D721Med (cell line): ENCODE measurements around the gene RABL3.
"Not testable (repeated sequence)": the region's sequence is repeated elsewhere in the genome, so short reads cannot be mapped to it uniquely, and the experiment has no call there.

ENCODE experiments used
- DNase-seq: peaks from one replicate; pipeline ENCODE4 v3.0.0; 2011; ENCODE audit warnings: low spot score; ENCODE audit not compliant: insufficient read length
- FAIRE-seq: peaks from 2 replicates; lab custom pipeline; 2011; peaks lifted over from hg19 to GRCh38; lab: Jason Lieb, UNC
- TF ChIP-seq, protein P1 (sequence below): IDR thresholded peaks from 2 replicates; pipeline ENCODE4 v1.5.1; 2012; ENCODE audit warnings: mild to moderate bottlenecking, control low read depth; ENCODE audit not compliant: insufficient read depth; ENCODE audit errors: missing control alignments

RABL3 gene

DNA sequence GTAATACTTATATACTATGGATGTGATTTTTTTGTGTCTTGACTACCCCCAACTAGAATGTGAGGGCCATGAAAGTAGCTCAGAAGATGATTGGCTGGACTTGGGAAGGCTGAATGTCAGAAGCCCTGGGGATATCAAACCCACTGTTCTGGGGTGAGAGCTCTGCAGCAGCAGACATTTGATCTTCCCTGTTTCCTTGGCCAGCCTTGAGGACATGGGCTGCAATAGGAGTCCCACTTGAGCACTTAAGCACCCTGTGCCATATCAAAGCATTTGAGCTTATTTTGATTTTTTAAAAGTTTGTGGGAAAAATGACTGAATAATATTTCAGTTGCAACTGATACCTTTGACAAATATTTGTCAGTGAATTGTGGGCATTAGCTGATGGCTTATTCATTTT lies 21.9 kb upstream of the RABL3 start:
- TF ChIP-seq, protein P1, sequence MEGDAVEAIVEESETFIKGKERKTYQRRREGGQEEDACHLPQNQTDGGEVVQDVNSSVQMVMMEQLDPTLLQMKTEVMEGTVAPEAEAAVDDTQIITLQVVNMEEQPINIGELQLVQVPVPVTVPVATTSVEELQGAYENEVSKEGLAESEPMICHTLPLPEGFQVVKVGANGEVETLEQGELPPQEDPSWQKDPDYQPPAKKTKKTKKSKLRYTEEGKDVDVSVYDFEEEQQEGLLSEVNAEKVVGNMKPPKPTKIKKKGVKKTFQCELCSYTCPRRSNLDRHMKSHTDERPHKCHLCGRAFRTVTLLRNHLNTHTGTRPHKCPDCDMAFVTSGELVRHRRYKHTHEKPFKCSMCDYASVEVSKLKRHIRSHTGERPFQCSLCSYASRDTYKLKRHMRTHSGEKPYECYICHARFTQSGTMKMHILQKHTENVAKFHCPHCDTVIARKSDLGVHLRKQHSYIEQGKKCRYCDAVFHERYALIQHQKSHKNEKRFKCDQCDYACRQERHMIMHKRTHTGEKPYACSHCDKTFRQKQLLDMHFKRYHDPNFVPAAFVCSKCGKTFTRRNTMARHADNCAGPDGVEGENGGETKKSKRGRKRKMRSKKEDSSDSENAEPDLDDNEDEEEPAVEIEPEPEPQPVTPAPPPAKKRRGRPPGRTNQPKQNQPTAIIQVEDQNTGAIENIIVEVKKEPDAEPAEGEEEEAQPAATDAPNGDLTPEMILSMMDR: no peak
- no peak for FAIRE-seq
- no peak for DNase-seq

DNA sequence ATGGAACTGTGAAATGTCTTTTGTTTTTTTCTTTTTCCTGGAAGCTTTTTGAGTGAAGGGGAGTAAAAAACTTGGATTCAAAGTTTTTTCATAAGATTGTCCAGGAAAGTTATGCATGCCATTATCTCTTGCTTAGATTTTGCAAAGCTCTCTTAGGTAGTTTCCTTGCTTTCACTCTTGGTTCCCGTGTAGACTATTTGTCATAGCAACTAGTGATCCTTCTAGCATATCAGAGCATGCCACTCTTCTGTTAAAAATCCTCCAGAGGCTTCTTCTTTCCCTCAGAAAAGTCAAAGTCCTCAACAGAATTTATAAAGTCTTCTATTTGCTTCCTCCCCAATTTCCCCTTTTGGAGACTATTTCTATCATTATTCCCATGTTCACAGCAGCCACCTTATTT lies 21.3 kb upstream of the RABL3 start:
- FAIRE-seq: no peak

DNA sequence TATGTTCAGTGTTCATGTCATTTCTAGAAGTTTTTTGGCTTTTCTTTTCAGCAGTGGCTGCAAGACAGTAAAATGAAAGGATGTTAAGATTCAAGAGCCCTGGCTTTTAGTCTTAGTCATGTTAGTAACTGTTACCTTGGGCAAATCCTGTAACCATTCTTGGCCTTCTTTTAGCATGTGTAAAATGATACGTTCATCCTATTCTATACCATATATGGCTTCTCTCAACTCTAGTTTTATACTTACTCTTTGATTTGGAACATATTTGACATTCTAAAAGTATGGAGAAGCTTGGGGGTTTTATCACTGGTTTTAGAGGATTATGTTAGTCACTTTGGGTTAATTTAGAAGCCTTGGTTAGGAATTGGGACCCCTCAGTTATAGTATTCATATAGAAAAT lies 20.3 kb upstream of the RABL3 start:
- TF ChIP-seq, protein P1: no peak
- FAIRE-seq: no peak
- no peak for DNase-seq

More for the DNA sequence above, 21.3 kb upstream of the RABL3 start:
- TF ChIP-seq, protein P1: no peak
- no peak for DNase-seq

DNA sequence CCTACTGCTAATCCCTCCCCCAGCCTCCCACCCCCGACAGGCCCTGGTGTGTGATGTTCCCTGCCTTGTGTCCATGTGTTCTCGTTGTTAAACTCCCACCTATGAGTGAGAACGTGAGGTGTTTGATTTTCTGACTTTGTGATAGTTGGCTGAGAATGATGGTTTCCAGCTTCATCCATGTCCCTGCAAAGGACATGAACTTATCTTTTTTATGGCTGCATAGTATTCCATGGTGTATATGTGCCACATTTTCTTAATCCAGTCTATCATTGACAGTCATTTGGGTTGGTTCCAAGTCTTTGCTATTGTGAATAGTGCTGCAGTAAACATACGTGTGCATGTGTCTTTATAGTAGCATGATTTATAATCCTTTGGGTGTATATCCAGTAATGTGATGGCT lies 16.2 kb upstream of the RABL3 start:
- not testable (repeated sequence) for FAIRE-seq

DNA sequence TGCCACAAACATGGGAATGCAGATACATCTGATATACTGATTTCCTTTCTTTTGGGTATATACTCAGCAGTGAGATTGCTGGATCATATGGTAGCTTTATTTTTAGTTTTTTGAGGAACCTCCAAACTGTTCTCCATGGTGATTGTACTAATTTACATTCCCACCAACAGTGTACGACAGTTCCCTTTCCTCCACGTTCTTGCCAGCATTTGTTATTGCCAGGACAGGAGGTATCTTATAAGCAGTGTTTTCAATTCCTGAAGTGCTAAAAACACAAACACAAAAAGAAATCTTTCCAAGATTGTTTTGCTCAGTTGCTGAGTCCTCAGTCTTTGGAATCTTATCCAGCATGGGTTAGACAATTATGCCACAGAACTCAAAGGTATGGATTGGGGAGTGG lies 13.7 kb upstream of the RABL3 start:
- FAIRE-seq: no peak
- DNase-seq: no peak
- TF ChIP-seq, protein P1: no peak

More for the DNA sequence above, 16.2 kb upstream of the RABL3 start:
- DNase-seq: not testable (repeated sequence)

DNA sequence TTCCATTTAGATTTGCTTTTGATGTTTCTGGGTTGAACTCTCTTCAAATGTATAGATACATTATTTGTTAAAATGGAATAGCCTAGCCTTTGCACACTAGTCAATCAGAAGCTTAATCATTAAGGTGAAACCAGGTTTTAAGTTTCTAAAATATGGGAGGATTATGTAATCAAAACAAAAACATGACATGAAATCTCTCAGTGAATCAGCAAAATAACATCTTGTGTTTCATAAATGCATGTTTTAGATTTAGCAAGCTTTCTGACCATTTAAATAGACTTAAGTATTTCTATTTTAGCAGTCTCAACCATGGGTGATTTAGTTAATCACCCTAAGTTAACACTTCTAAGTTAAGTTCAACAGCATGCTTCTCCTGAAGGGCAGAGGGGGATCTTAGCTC lies 11.5 kb upstream of the RABL3 start:
- TF ChIP-seq, protein P1: no peak
- FAIRE-seq: no peak
- DNase-seq: no peak

DNA sequence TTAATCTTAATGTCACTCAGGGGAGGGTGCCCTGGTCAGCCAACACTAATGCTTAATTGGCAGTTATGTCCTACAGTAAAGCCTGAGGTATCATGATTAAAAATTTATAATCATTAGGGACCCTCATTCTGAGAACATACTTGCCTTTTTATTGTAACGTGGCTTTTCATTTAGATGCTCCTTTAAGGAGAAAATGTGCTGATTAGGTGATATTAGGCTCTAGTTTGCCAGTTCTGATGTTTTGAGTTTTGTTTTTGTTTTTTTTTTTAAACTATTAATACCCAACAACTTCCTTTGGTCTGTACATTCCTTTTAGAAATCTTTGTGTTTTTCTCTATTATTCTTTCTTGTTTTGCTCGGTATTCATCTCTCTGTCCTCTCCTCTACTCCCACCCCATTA lies 10.5 kb upstream of the RABL3 start:
- DNase-seq (no peak), FAIRE-seq (no peak)
- TF ChIP-seq, protein P1: no peak

DNA sequence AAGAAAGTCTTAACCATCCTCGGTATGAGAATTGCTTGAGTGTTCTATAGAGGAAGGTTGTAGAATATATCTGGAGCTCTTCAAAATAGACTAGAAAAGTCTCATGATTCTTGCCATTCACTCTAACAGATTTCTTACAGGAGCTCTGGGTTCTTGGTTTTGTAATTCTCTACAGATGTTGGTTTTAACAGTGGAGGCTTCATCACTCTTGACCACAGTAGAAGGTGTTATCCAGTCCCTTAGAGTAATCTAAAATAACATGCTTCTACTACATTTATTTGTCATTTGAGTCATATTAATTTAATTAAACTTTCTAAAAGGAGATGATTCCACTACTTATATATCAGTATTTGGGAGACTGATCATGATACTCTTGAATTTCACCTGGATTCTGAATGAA lies 9.9 kb upstream of the RABL3 start:
- TF ChIP-seq, protein P1: no peak
- DNase-seq: no peak
- FAIRE-seq: no peak
